Stimulated activated naive CD8-positive, alpha-beta T cell treated with anti-CD3 and anti-CD28 coated beads, Interleukin-15, Interleukin-2, amounts not matched to agents 100 ng/mL and 50 ng/mL, for 24 hours (primary cell): ENCODE data around the gene DEFB125.
"Not testable (repeated sequence)": the region's sequence is repeated elsewhere in the genome, so short reads cannot be mapped to it uniquely, and the experiment has no call there.

Experiments used
- H3K27ac Mint-ChIP-seq: one replicate; pipeline ENCODE4 v1.8.0; 2021; ENCODE audit warnings: mild to moderate bottlenecking, mixed read lengths
- H3K27me3 Mint-ChIP-seq: one replicate; pipeline ENCODE4 v1.8.0; 2021; ENCODE audit warnings: mixed read lengths
- H3K36me3 Mint-ChIP-seq: one replicate; pipeline ENCODE4 v1.8.0; 2021; ENCODE audit warnings: low read depth, mixed read lengths
- H3K4me1 Mint-ChIP-seq: one replicate; pipeline ENCODE4 v1.8.0; 2021; ENCODE audit warnings: low read depth, mixed read lengths
- H3K4me3 Mint-ChIP-seq: one replicate; pipeline ENCODE4 v1.8.0; 2021; ENCODE audit warnings: mild to moderate bottlenecking, mixed read lengths
- H3K9me3 Mint-ChIP-seq: one replicate; pipeline ENCODE4 v1.8.0; 2021; ENCODE audit warnings: mixed read lengths

DEFB125 gene

GRCh38 chr20:103456-103855 is 16.0 kb downstream of the DEFB125 start:
- Mint-ChIP-seq H3K27ac (no peak overlapping the region), H3K9me3 (no peaks in the 10 kb centered on the region), H3K4me3 (no peak overlapping the region), H3K27me3 (peaks cover 66% of the 10 kb centered on the region), H3K36me3 (no peaks in the 10 kb centered on the region), H3K4me1 (no peaks in the 10 kb centered on the region)

GRCh38 chr20:112396-112795 is 24.9 kb downstream of the DEFB125 start:
- no peak overlapping the region for H3K27ac Mint-ChIP-seq
- H3K4me1 Mint-ChIP-seq = no peaks in the 10 kb centered on the region
- H3K4me3 Mint-ChIP-seq = no peak overlapping the region
- H3K27me3 Mint-ChIP-seq = peaks cover 40% of the 10 kb centered on the region
- H3K36me3 Mint-ChIP-seq = no peaks in the 10 kb centered on the region
- peaks cover 10% of the 10 kb centered on the region for H3K9me3 Mint-ChIP-seq

- no peak overlapping the region for H3K27ac Mint-ChIP-seq
- H3K36me3 Mint-ChIP-seq = no peaks in the 10 kb centered on the region
- H3K4me1 Mint-ChIP-seq = peaks cover 8% of the 10 kb centered on the region
- no peak overlapping the region for H3K4me3 Mint-ChIP-seq
- peaks cover 63% of the 10 kb centered on the region for H3K27me3 Mint-ChIP-seq
- peaks cover 21% of the 10 kb centered on the region for H3K9me3 Mint-ChIP-seq
Measured at GRCh38 chr20:117518-117917, 30.0 kb downstream of the DEFB125 start.

GRCh38 chr20:129786-130323 is 42.4 kb downstream of the DEFB125 start:
- peaks cover 25% of the 10 kb centered on the region for H3K27me3 Mint-ChIP-seq
- not testable (repeated sequence) for H3K9me3 Mint-ChIP-seq, H3K36me3 Mint-ChIP-seq, H3K4me1 Mint-ChIP-seq, H3K4me3 Mint-ChIP-seq, H3K27ac Mint-ChIP-seq

- Mint-ChIP-seq H3K27ac (no peak overlapping the region), H3K9me3 (peaks cover 13% of the 10 kb centered on the region), H3K36me3 (no peaks in the 10 kb centered on the region), H3K4me1 (no peaks in the 10 kb centered on the region), H3K4me3 (no peak overlapping the region), H3K27me3 (peaks cover 52% of the 10 kb centered on the region)
Measured at GRCh38 chr20:137668-138490, 50.4 kb downstream of the DEFB125 start.

DNA sequence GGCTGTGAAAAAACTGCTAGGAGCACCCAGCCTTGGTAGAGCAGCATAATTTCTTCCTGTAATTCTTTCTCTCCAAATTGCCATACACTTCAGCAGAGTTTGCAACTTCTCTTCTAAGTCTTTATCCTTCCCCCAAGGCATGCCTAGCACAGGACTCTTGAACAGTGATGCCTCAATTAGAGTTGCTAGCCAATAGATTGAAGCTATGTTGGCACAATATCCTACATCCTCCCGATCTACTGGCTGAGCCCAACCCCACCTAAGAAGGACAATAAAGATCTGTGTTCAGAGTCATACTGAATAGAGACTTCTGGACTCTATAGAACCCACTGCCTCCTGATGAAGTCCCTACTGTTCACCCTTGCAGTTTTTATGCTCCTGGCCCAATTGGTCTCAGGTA is 54.8 kb downstream of the DEFB125 start, which contains the start of gene DEFB126:
TSS of gene DEFB126 (plus strand) at position 301 of the 400 bp plus-strand sequence. CDS start at position 340, 39 bp downstream.
- no peaks in the 10 kb centered on the region for H3K36me3 Mint-ChIP-seq
- no peaks in the 10 kb centered on the region for H3K4me1 Mint-ChIP-seq
- no peak within 1 kb of the TSS for H3K27ac Mint-ChIP-seq
- H3K9me3 Mint-ChIP-seq = peaks cover 7% of the 10 kb centered on the region
- no peak within 1 kb of the TSS for H3K4me3 Mint-ChIP-seq
- H3K27me3 Mint-ChIP-seq = peaks cover 57% of the 10 kb centered on the region

GRCh38 chr20:145877-146276 is 58.4 kb downstream of the DEFB125 start:
- H3K9me3 Mint-ChIP-seq = no peaks in the 10 kb centered on the region
- no peaks in the 10 kb centered on the region for H3K36me3 Mint-ChIP-seq
- no peaks in the 10 kb centered on the region for H3K4me1 Mint-ChIP-seq
- no peak overlapping the region for H3K4me3 Mint-ChIP-seq
- H3K27ac Mint-ChIP-seq = no peak overlapping the region
- H3K27me3 Mint-ChIP-seq = peaks cover 36% of the 10 kb centered on the region
